ENCODE results near the gene NDUFB6. TPM values are rescaled to one million over a fixed set of nuclear protein-coding genes. Genes with fewer than 3 reads are reported as not detected.

The NDUFB6 gene
- total RNA-seq, 1 donor = 24.2 TPM

- Histone ChIP-seq H3K36me3 (ENCODE audit: insufficient read depth, low read length) (peaks cover 3% of the 10 kb centered on the region), H3K4me2 (ENCODE audit: insufficient read depth, low read length) (no peak overlapping the region), H3K4me3 (ENCODE audit: insufficient read depth, low read length) (no peak overlapping the region), H4K20me1 (ENCODE audit: insufficient read depth, low read length) (peaks cover 17% of the 10 kb centered on the region), H3K27me3 (ENCODE audit: insufficient read depth, low read length) (no peaks in the 10 kb centered on the region), H2AFZ (ENCODE audit: low read length) (no peak overlapping the region), H3K4me1 (ENCODE audit: insufficient read depth, low read length) (peaks cover 9% of the 10 kb centered on the region), H3K9me3 (ENCODE audit: low read depth, low read length) (no peaks in the 10 kb centered on the region), H3K27ac (ENCODE audit: low read depth, low read length) (no peak overlapping the region), H3K79me2 (ENCODE audit: insufficient read depth, low read length) (peaks cover 58% of the 10 kb centered on the region)
- no peak for DNase-seq (ENCODE audit: insufficient read length, low spot score, missing footprints)
- no peak for TF ChIP-seq CTCF (IDR thresholded peaks at IDR 0.05; ENCODE audit: extremely low read depth, low read depth, low read length)
These were observed 18.9 kb downstream of the NDUFB6 start for GRCh38 chr9:32554107-32554506.

- peak within 1 kb of the TSS; percentile 90 for H3K4me3 ChIP-seq (ENCODE audit: insufficient read depth, low read length)
- no peak for TF ChIP-seq CTCF (IDR thresholded peaks at IDR 0.05; ENCODE audit: extremely low read depth, low read depth, low read length)
- H4K20me1 ChIP-seq (ENCODE audit: insufficient read depth, low read length) = peaks cover 22% of the 10 kb centered on the region
- H3K27ac ChIP-seq (ENCODE audit: low read depth, low read length) = peak within 1 kb of the TSS; percentile 98
- H2AFZ ChIP-seq (ENCODE audit: low read length) = peak within 1 kb of the TSS; percentile 95
- H3K27me3 ChIP-seq (ENCODE audit: insufficient read depth, low read length) = no peaks in the 10 kb centered on the region
- peaks cover 9% of the 10 kb centered on the region for H3K4me1 ChIP-seq (ENCODE audit: insufficient read depth, low read length)
- peaks cover 68% of the 10 kb centered on the region for H3K79me2 ChIP-seq (ENCODE audit: insufficient read depth, low read length)
- H3K36me3 ChIP-seq (ENCODE audit: insufficient read depth, low read length) = peaks cover 6% of the 10 kb centered on the region
- DNase-seq (ENCODE audit: insufficient read length, low spot score, missing footprints) = peak; percentile 95
- H3K4me2 ChIP-seq (ENCODE audit: insufficient read depth, low read length) = peak within 1 kb of the TSS; percentile 93
- no peaks in the 10 kb centered on the region for H3K9me3 ChIP-seq (ENCODE audit: low read depth, low read length)
These were observed 20.6 kb downstream of the NDUFB6 start, which contains the start of the genes SMIM27 and TOPORS for GRCh38 chr9:32552172-32552872. SMIM27 (plus strand) TSS chr9:32552327; CDS start chr9:32552435, 108 bp downstream. TOPORS (minus strand) TSS chr9:32552586; CDS start chr9:32552436, 150 bp downstream.

GRCh38 chr9:32551276-32552051 is 21.5 kb downstream of the NDUFB6 start:
- peak; percentile 75 for DNase-seq (ENCODE audit: insufficient read length, low spot score, missing footprints)
- H3K79me2 ChIP-seq (ENCODE audit: insufficient read depth, low read length) = peaks cover 76% of the 10 kb centered on the region

More at GRCh38 chr9:32551276-32552051, 21.5 kb downstream of the NDUFB6 start:
- H3K4me1 ChIP-seq (ENCODE audit: insufficient read depth, low read length) = peaks cover 9% of the 10 kb centered on the region
- TF ChIP-seq CTCF (IDR thresholded peaks at IDR 0.05; ENCODE audit: extremely low read depth, low read depth, low read length) = no peak
- peak overlapping the region; percentile 93 for H3K4me2 ChIP-seq (ENCODE audit: insufficient read depth, low read length)
- peak overlapping the region; percentile 98 for H3K27ac ChIP-seq (ENCODE audit: low read depth, low read length)
- no peaks in the 10 kb centered on the region for H3K9me3 ChIP-seq (ENCODE audit: low read depth, low read length)
- peaks cover 9% of the 10 kb centered on the region for H3K36me3 ChIP-seq (ENCODE audit: insufficient read depth, low read length)
- H3K4me3 ChIP-seq (ENCODE audit: insufficient read depth, low read length) = peak overlapping the region; percentile 90
- H4K20me1 ChIP-seq (ENCODE audit: insufficient read depth, low read length) = peaks cover 29% of the 10 kb centered on the region
- peak overlapping the region; percentile 92 for H2AFZ ChIP-seq (ENCODE audit: low read length)
- H3K27me3 ChIP-seq (ENCODE audit: insufficient read depth, low read length) = no peaks in the 10 kb centered on the region

Data from osteoblast (primary cell).